ENCODE data around the gene TNC. TPM values are rescaled to one million over a fixed set of nuclear protein-coding genes. Genes with fewer than 3 reads are reported as not detected.

Gene TNC
- total RNA-seq, 4 donors from 2014 or later = 59.2 to 154 (median 99.3) TPM

DNA sequence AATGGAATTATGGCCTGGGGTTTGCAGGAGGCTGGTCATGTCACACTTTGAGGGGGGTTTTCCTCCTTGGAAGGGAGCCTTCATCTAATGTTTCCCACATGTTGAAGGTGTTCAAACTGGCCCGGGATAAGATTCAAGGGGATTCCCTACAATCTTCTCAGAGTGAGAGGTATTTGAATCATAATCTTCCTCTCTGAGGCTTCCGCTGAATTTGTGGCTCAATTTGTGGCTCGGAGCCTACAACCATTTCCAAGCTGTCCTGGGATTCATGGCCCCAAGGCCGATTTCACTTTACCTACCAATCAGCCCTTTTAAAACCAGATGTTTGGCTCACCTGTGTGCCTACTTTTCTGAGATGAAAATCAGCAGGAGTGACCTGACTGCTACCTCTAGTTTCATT lies 3.9 kb downstream of the TNC start:
- WGBS, 2 donors = 90 to 93% methylated on average over 4 of the region's 4 CpGs
- peak overlapping the region in 1 of 4 donors; percentile 80 for H3K27ac ChIP-seq
- peaks cover 0 to 28% (median 9%) of the 10 kb centered on the region in 4 donors for H3K4me1 ChIP-seq

DNA sequence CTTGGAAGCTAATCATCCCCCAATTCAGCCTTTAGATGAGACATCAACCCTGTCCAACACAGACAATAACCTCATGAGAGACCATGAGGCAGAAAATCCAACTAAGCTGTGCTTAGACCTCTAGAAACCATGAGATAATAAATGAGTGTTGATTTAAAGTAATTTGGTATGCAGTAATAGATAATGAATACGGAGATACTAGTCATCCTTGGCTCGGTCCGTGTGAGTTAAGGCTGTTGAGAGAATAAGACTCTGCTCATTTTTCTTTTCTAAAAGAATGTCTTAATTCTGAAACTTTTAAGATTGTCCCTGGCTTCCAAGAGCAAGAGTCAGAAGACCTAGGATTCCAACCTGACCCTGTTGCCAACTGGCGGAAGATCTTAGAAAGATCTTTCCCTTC lies 6.1 kb downstream of the TNC start:
- WGBS, 2 donors = 75 to 78% methylated on average over 4 of the region's 4 CpGs
- TF ChIP-seq POLR2A (IDR thresholded peaks at IDR 0.05) (no peak), EP300 (IDR thresholded peaks at IDR 0.05) (no peak)
- TF ChIP-seq, protein P1, sequence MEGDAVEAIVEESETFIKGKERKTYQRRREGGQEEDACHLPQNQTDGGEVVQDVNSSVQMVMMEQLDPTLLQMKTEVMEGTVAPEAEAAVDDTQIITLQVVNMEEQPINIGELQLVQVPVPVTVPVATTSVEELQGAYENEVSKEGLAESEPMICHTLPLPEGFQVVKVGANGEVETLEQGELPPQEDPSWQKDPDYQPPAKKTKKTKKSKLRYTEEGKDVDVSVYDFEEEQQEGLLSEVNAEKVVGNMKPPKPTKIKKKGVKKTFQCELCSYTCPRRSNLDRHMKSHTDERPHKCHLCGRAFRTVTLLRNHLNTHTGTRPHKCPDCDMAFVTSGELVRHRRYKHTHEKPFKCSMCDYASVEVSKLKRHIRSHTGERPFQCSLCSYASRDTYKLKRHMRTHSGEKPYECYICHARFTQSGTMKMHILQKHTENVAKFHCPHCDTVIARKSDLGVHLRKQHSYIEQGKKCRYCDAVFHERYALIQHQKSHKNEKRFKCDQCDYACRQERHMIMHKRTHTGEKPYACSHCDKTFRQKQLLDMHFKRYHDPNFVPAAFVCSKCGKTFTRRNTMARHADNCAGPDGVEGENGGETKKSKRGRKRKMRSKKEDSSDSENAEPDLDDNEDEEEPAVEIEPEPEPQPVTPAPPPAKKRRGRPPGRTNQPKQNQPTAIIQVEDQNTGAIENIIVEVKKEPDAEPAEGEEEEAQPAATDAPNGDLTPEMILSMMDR (IDR thresholded peaks at IDR 0.05) = no peak
- peaks cover 0 to 2% of the 10 kb centered on the region in 2 donors for H3K27me3 ChIP-seq
- H3K4me3 ChIP-seq = no peak overlapping the region
- H3K4me1 ChIP-seq = peaks cover 0 to 12% (median under 1%) of the 10 kb centered on the region in 4 donors
- H3K36me3 ChIP-seq = peaks cover 0 to 5% (median 0%) of the 10 kb centered on the region in 3 donors
- no peaks in the 10 kb centered on the region for H3K9me3 ChIP-seq
- no peak overlapping the region for H3K27ac ChIP-seq
- no peak for DNase-seq (ENCODE audit: low spot score in 2 of 2)

More for the DNA sequence above, 3.9 kb downstream of the TNC start:
- Histone ChIP-seq H3K36me3 (peaks cover 0 to 5% (median 0%) of the 10 kb centered on the region in 3 donors), H3K27me3 (peaks cover 0 to 7% of the 10 kb centered on the region in 2 donors), H3K4me3 (no peak overlapping the region), H3K9me3 (no peaks in the 10 kb centered on the region)
- no peak for DNase-seq (ENCODE audit: low spot score in 2 of 2)
- TF ChIP-seq EP300 (IDR thresholded peaks at IDR 0.05) (no peak), POLR2A (IDR thresholded peaks at IDR 0.05) (no peak)
- TF ChIP-seq, protein P1 (IDR thresholded peaks at IDR 0.05) = no peak

DNA sequence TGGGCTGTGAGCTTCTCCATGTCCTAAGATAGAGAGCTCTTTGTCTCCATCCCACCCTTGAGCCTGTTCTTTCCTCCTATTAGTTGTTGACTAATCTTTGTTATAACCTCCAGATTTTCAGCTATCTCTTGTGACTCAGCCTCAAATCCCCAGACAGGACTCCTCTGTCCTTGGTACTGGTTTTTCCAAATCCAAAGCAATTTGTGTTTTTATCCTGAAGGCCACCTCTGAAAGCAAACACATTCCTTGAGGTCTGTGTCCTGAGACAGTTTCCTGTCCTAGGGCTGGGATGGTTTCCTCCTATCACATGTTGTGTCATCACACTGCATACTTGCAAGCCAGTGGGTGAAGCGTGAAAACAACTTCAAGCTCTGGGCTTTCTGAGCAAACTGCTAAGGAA lies 8.5 kb downstream of the TNC start:
- no peaks in the 10 kb centered on the region for H3K9me3 ChIP-seq
- peaks cover 0 to 5% (median 0%) of the 10 kb centered on the region in 3 donors for H3K36me3 ChIP-seq
- H3K4me1 ChIP-seq = peaks cover 0 to 18% (median 7%) of the 10 kb centered on the region in 4 donors
- 78 to 85% methylated on average over 1 of the region's 1 CpG for WGBS, 2 donors
- no peak overlapping the region for H3K27ac ChIP-seq
- no peak for TF ChIP-seq EP300 (IDR thresholded peaks at IDR 0.05)
- no peaks in the 10 kb centered on the region for H3K27me3 ChIP-seq
- H3K4me3 ChIP-seq = no peak overlapping the region
- DNase-seq (ENCODE audit: low spot score in 2 of 2) = no peak

DNA sequence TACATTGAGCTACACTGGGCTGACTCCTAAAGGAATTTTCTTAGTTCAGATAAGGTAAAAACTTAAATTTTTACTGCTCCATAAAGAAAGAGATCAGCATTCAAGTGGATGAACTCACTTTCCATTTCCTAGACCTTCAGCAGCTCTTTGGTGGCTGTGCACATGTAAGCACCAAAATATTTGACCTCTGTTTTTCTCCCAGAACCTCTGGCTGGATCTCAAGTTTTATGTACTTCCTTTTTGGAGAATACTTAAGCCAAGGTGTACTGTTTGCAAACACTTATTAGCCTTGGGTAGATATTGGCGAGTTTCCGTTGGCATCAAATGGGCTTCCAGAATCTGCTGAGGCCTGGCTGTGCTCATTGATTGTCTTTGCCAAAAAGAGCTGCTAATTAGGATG lies 10.3 kb downstream of the TNC start:
- 76 to 98% methylated on average over 2 of the region's 2 CpGs for WGBS, 2 donors
- peaks cover 0 to 24% (median 7%) of the 10 kb centered on the region in 4 donors for H3K4me1 ChIP-seq
- peaks cover 0 to 4% (median 0%) of the 10 kb centered on the region in 3 donors for H3K36me3 ChIP-seq
- no peak overlapping the region for H3K4me3 ChIP-seq
- no peak for DNase-seq (ENCODE audit: low spot score in 2 of 2)
- no peaks in the 10 kb centered on the region for H3K9me3 ChIP-seq
- H3K27me3 ChIP-seq = no peaks in the 10 kb centered on the region
- no peak overlapping the region for H3K27ac ChIP-seq
- TF ChIP-seq, protein P1 (IDR thresholded peaks at IDR 0.05) = no peak
- TF ChIP-seq EP300 (IDR thresholded peaks at IDR 0.05) = no peak
- no peak for TF ChIP-seq POLR2A (IDR thresholded peaks at IDR 0.05)

DNA sequence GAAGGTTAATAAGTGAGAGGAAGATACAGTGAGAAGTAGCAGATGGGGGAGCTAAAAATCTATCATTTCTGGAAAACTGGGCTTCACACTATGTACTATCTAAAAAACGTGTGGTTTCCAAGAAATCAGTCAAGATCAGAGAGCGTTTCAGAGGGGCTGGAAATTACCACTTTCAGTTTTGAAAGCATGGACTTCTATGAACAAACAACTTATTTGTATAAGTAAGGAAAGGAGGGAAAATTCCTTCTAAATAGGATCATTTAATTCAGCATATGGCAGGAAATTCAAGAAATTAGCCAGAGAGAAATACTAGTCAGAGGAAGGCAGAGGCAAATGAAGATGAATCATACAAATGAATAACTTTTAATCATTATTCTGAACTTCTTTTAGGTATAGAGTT lies 11.3 kb downstream of the TNC start:
- DNase-seq (ENCODE audit: low spot score in 2 of 2) = no peak
- WGBS, 2 donors = 16 to 30% methylated on average over 2 of the region's 2 CpGs
- H3K4me1 ChIP-seq = peaks cover 0 to 24% (median 7%) of the 10 kb centered on the region in 4 donors
- peak overlapping the region in 2 of 4 donors; percentile 35 to 44 for H3K27ac ChIP-seq
- no peaks in the 10 kb centered on the region for H3K36me3 ChIP-seq
- no peaks in the 10 kb centered on the region for H3K9me3 ChIP-seq
- TF ChIP-seq, protein P1 (IDR thresholded peaks at IDR 0.05) = no peak
- no peak for TF ChIP-seq POLR2A (IDR thresholded peaks at IDR 0.05)
- no peak for TF ChIP-seq EP300 (IDR thresholded peaks at IDR 0.05)
- H3K27me3 ChIP-seq = no peaks in the 10 kb centered on the region
- no peak overlapping the region for H3K4me3 ChIP-seq
